H1 (cell line): ENCODE measurements around the gene MARCHF9. TPM values are rescaled to one million over a fixed set of nuclear protein-coding genes. Genes with fewer than 3 reads are reported as not detected.

Source experiments
- BACH1 ChIP-seq: IDR thresholded peaks from 2 replicates; pipeline ENCODE4 v1.6.1; 2012; ENCODE audit warnings: low read length, improper control_type of control experiment
- CBX8 ChIP-seq: fragments of 300-800, 300-1000 bp; sonication (generic); IDR thresholded peaks from 2 replicates; pipeline ENCODE4 v1.7.1; 2016; ENCODE audit warnings: low read depth, low read length, borderline replicate concordance
- RAD21 ChIP-seq, 2 experiments: IDR thresholded peaks in 1 of 2; conservative IDR thresholded peaks in 1 of 2; 2 replicates each; pipeline ENCODE4 v1.6.1; 2011; ENCODE audit warnings: low read depth in 2 of 2, low read length in 2 of 2, improper control_type of control experiment in 1 of 2, inconsistent platforms in 1 of 2, mild to moderate bottlenecking in 1 of 2, moderate library complexity in 1 of 2
- TBP ChIP-seq: IDR thresholded peaks from 2 replicates; pipeline ENCODE4 v1.6.1; 2011; ENCODE audit warnings: low read depth, low read length, improper control_type of control experiment
- polyA plus RNA-seq, 7 experiments: library from polyadenylated mRNA; depleted of rRNA in 3 of 7; stranded (reverse) in 5 of 7; unstranded in 2 of 7; fragments of >200 nt in 5 of 7; fragments of 200-250 nt in 2 of 7; gene quantifications; 1 replicate in 5 of 7; 2 replicates in 1 of 7; 4 replicates in 1 of 7; pipeline versions ENCODE4 v1.2.1 to v1.2.3, GENCODE V29; 2011 to 2013; ENCODE audit warnings: missing spikeins in 2 of 7, mixed read lengths in 2 of 7
- total RNA-seq: library from RNA; stranded (reverse); fragmentation: NEBNext Ultra II Directional; extraction: Animal tissue kit (Norgen Biotek cat#: 25700); gene quantifications from 2 replicates; pipeline ENCODE4 v1.2.1, GENCODE V29; 2021

The MARCHF9 gene
- total and polyA plus RNA-seq, 2 of the 8 experiments (the other 6 are each of a cell fraction or from before 2014, with no cell fraction given) = 6.4 to 7.8 TPM

GRCh38 chr12:57749061-57749460, 5.8 kb upstream of the MARCHF9 start (continued):
- TF ChIP-seq CBX8 = no peak
- no peak for TF ChIP-seq BACH1
- no peak for TF ChIP-seq RAD21 (IDR thresholded peaks at IDR 0.05 in 1 of 2, conservative IDR thresholded peaks at IDR 0.05 in 1 of 2; ENCODE audit: low read depth in 2 of 2, low read length in 2 of 2)
- TF ChIP-seq TBP = no peak
